ENCODE results near the gene RHOC.

The RHOC gene

GRCh38 chr1:112703706-112704105 is 3.2 kb downstream of the RHOC start:
- in situ Hi-C loops (cut with MboI; ENCODE audit: low sequenced_read_pairs), result no loop called here

DNA sequence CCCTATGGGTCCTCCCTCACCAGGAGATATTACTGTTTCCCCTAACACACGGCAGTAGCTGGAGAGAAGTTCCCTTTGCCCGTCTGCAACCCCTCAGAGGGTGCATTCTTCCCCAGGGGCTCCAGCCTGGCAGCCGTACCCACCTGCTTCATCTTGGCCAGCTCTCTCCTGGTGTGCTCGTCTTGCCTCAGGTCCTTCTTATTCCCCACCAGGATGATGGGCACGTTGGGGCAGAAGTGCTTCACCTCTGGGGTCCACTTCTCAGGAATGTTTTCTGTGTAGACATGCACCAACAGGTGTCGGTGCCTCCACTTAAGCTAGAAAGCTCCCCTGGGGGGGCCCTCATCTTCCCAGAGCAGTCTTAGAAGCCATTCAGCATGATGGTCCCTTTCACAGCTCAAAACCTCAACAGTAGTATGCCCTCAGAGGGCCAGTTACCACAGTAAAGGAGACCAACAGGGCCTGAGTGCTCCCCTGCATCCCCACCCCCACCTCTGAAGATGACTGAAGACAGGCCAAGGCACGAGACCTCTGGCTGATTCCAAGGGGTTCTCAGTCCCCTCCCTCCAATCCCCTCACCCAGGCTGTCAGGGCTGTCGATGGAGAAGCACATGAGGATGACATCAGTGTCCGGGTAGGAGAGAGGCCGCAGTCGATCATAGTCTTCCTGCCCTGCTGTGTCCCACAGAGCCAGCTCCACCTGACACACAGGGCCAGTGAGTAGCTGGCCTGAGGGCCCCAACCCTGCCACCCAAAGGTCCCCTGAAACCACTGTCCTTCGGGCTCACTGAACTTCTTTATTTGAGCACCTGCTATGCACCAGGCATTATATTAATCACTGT is 4.3 kb downstream of the RHOC start:
- in situ Hi-C loops (cut with MboI; ENCODE audit: low sequenced_read_pairs), result no loop called here

GRCh38 chr1:112702067-112702395 is 4.9 kb downstream of the RHOC start:
- in situ Hi-C loops (cut with MboI; ENCODE audit: low sequenced_read_pairs), result no loop called here

GRCh38 chr1:112701227-112702066 is 5.5 kb downstream of the RHOC start:
- in situ Hi-C loops (cut with MboI; ENCODE audit: low sequenced_read_pairs), result no loop called here

- in situ Hi-C loops (cut with MboI; ENCODE audit: low sequenced_read_pairs), result no loop called here
Measured at GRCh38 chr1:112700290-112701226, 6.4 kb downstream of the RHOC start.

- in situ Hi-C loops (cut with MboI; ENCODE audit: low sequenced_read_pairs), result no loop called here
Measured at GRCh38 chr1:112699425-112700144, 7.3 kb downstream of the RHOC start.

DNA sequence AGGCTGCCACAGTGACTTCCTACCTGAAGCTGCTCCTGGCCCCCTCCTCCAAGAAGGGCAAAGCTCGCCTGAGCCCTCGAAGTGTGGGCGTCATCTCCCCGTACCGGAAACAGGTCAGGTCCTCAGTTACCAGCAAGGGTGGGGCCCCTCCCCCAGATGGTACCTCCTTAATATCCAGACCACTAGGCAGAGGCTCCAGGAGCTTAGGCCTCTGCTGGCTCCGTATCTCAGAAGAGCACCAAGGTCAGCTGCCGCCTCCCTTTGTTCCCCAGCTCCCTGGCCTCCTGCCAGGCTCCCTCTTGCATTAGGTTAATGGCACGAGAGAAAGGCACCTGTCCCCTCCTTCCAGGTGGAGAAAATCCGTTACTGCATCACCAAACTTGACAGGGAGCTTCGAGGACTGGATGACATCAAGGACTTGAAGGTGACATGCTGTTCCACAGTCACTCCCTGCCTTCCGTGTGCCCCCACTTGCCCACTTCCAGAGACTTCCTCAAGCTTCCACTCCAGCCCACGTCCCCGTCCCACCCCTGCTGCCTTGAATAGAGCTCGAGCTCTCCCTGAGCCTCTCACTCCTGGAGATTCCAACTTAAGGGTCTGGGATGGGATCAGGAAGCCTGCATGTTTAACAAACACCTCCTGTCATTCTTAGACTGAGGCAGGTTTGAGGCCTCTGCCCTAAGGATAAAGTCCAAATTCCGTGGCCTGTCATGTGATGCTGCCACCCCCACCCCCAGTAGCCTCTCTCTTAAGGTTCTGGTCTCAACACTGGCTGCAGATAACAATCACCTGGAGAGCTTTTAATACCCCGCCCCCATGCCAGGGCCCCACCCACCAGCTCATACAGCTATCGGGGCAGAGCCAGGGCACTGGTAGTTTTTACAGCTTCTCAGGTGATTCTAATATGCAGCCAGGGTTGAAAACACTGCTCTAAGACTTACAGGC is 8.3 kb downstream of the RHOC start:
- in situ Hi-C loops (cut with MboI; ENCODE audit: low sequenced_read_pairs), result no loop called here

DNA sequence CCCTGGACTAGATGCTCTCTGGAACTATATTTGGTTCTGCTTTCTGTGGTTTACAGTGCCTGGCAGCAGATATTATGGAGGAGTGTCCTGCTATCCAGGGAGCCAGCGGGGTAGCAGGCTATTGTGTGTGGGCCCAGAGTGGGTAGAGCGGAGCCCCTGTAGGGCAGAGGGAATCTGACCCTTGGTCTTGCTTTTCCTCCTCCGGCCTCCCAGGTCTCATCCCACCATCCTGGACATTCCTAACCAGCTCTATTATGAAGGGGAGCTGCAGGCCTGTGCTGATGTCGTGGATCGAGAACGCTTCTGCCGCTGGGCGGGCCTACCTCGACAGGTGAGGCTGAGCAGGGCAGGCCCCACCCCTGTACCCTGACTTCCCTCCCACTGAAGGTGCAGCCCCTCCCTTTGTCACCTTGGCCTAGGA is 9.1 kb downstream of the RHOC start:
- in situ Hi-C loops (cut with MboI; ENCODE audit: low sequenced_read_pairs), result no loop called here

DNA sequence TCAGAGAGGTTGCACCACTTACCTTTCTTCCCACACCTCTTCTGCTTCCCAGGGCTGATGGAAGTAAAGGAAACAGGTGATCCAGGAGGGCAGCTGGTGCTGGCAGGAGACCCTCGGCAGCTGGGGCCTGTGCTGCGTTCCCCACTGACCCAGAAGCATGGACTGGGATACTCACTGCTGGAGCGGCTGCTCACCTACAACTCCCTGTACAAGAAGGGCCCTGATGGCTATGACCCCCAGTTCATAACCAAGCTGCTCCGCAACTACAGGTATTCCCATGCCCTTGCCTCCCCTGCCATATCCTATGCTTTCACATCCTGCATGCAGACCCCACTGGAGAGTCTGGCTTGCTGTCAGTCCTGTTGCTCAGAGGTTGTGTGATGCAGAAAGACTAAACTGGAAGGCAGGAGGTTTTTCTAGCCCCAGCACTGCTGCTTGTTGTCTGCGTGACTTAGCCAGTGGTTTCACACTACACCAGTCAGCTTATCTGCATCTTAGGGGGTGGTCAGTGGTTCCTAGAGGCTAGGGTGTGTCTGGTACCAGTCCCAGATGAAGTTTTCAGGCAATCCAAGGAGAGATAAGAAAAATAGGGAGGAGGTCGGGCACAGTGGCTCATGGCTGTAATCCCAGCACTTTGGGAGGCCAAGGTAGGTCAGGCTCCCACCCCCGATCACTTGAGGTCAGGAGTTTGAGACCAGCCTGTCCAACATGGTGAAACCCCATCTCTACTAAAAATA is 10.2 kb downstream of the RHOC start:
- in situ Hi-C loops (cut with MboI; ENCODE audit: low sequenced_read_pairs), result no loop called here

DNA sequence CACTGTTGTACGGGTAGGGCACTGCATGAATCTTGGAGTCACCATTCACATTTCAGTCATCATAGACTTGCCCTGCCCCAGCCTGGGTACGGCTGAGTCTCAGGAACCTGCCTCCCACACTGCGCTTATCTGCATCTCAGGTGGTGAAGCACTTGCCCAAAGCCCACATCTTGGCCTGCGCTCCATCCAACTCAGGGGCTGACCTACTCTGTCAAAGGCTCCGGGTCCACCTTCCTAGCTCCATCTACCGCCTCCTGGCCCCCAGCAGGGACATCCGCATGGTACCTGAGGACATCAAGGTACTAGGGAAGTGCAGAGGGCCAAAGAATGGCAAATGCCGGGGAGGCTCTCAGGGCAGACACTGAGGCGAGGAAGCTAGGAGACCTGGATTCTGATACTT is 11.7 kb downstream of the RHOC start:
- in situ Hi-C loops (cut with MboI; ENCODE audit: low sequenced_read_pairs), result no loop called here

DNA sequence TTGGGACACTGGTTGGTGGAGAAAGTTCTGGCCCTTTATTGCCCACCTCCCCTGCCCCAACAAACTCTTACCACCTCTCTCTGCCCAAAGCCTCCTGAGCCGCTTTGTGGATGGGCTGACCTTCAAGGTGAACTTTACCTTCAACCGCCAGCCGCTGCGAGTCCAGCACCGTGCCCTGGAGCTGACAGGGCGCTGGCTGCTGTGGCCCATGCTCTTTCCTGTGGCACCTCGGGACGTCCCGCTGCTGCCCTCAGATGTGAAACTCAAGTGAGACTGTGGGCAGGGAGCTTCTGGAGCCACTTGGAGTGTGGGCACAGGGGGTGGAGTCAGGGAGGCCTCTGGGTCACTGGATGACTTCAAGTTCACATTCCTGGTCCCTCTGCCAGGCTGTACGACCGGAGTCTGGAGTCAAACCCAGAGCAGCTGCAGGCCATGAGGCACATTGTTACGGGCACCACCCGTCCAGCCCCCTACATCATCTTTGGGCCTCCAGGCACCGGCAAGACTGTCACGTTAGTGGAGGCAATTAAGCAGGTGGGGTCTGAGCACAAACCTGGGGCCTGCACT is 12.5 kb downstream of the RHOC start:
- in situ Hi-C loops (cut with MboI; ENCODE audit: low sequenced_read_pairs), result no loop called here

- in situ Hi-C loops (cut with MboI; ENCODE audit: low sequenced_read_pairs), result no loop called here
Measured at GRCh38 chr1:112693821-112694220, 13.1 kb downstream of the RHOC start.

DNA sequence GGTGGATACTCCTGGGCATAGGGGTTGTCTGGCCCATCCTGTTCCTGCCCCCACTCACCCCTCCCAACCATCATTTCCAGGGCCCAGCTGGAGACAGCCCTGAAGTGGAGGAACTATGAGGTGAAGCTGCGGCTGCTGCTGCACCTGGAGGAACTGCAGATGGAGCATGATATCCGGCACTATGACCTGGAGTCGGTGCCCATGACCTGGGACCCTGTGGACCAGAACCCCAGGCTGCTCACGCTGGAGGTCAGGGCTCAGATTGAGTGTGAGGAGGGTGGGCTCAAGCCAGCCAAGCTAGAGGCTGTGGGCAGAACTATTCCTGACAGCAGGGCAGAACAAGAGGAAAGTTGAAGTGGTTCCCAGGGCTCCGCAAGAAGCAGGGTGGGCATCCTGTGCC is 14.2 kb downstream of the RHOC start:
- in situ Hi-C loops (cut with MboI; ENCODE audit: low sequenced_read_pairs), result no loop called here

DNA sequence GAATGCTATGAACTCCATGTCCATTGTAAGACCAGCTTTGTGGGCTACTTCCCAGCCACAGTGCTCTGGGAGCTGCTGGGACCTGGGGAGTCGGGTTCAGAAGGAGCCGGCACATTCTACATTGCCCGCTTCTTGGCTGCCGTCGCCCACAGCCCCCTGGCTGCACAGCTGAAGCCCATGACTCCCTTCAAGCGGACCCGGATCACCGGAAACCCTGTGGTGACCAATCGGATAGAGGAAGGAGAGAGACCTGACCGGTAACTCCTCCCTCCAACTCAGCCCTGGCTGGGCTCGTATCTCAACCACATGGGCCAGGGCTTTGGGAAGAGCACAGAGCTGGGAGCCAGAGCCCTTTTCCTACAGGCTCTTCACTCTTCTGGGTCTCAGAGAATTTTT is 17.1 kb downstream of the RHOC start:
- in situ Hi-C loops (cut with MboI; ENCODE audit: low sequenced_read_pairs), result no loop called here

DNA sequence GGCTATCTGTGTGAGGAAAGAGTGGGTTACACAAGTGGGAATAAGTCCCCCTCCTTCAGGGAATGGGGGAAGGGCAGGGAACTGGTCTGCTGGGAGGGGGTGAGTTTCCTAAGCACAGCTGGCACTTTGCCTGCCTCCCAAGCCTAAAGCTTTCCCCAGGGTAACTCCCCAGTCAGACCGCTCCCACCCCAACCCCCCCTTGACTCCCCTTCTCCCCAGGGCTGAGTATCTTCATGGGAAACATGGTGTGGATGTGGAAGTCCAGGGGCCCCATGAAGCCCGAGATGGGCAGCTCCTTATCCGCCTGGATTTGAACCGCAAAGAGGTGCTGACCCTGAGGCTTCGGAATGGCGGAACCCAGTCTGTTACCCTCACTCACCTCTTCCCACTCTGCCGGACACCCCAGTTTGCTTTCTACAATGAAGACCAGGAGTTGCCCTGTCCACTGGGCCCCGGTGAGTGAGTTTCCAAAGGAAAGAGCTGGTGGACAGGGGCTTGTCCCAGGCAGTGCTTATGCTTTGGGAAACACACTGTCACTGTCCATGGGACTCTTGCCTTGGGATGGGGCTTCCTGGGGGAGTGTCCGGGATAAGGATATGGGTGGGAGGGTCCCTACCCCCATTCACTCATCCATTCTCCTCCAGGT is 17.6 kb downstream of the RHOC start:
- in situ Hi-C loops (cut with MboI; ENCODE audit: low sequenced_read_pairs), result no loop called here

GRCh38 chr1:112688781-112689193 is 18.1 kb downstream of the RHOC start:
- in situ Hi-C loops (cut with MboI; ENCODE audit: low sequenced_read_pairs), result no loop called here

DNA sequence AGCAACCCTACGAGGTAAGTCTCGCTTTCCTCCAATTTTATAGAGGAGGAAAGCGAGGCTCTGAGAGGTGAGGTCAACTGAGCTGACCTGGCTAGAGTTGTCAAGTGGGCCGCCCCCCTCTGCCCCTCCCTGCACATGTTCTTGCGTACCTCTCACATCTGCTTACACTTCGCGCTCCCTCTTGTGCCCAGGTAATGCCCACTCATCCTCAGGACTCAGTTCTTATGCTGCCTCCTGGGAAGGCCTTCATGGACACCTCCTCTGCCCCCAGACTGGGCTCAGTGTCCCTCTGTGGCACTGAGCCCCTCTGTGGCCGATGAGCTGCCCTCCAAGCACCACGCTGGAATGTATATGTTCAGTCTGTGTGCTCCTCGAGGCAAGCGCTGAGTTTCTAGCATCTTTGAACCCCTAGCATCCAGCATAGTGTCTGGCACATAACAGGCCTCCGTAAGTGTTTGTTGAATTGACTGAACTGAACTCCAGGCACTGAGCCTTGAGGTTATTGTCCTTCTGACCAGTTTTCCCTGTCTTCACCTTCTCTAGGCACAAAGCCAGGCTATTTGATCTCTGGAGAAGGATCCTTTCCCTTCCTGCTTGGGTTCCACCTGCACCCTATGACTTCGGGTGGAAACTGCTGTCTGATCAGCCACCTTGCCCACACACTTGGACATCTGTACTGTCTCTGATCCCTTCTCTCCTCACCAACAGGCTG is 19.0 kb downstream of the RHOC start:
- in situ Hi-C loops (cut with MboI; ENCODE audit: low sequenced_read_pairs), result no loop called here

Measured in HL-60/S4 treated with phorbol 12-myristate 13-acetate at 8.2 ng/mL for 4 days and 3 days (cell line).